Measurements from ENCODE around the gene PHLDA2. TPM values are rescaled to one million over a fixed set of nuclear protein-coding genes. Genes with fewer than 3 reads are reported as not detected.

The PHLDA2 gene
- total and polyA plus RNA-seq, 9 of the 15 experiments (the other 6 are each of a cell fraction or from before 2014, with no cell fraction given), result 0.43 to 42.4 (median 4.7) TPM

DNA sequence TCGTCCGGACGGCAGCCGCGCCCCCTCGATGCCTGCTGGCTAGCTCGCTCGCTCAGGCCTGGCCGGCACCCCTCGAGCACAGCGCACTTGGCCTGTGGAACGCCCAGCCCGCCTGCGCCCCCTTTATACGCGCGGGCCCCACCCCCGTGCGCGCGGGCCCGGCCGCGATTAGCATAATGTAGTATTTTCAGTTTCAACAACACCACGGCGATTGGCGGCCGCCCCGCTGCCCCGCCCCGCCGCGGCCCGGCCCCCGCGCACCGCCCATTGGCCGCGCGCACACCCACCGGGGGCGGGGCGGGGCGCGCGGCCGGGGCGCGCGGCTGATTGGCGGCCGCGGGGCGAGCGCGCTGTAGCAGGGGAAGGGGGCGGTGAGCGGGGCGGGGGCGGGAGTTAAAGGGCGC, 43.5 kb downstream of the PHLDA2 start, which contains the start of gene CDKN1C:
TSS of gene CDKN1C (minus strand) at position 98 of the 404 bp plus-strand sequence. CDS start 319 bp downstream, outside the sequence.
- in situ Hi-C loops (cut with MboI), result loop anchor here (5.0 kb wide), 1 partner anchor 353 kb away; no protein-coding TSS in a partner anchor
- POLR2A ChIA-PET, result interaction anchor here (0.6 to 2.0 kb wide), 6 partner anchors 40 to 354 kb away, joined by 3 to 10 read pairs (median 4); partner anchors contain the start of gene KCNQ1OT1
- no peaks in the 10 kb centered on the region for H3K9me3 ChIP-seq (replicated peaks; ENCODE audit: control insufficient read depth, insufficient read depth, low read depth, low read length)
- H3K27ac ChIP-seq (ENCODE audit: extremely low read depth, low read depth, low read length), result peak within 1 kb of the TSS; percentile 49; the same call in 2 of the 3 replicates
- H3K4me2 ChIP-seq (ENCODE audit: insufficient read depth, low read length), result peak within 1 kb of the TSS; percentile 90
- FAIRE-seq, result no peak
- H3K9ac ChIP-seq (ENCODE audit: insufficient read depth in 1 of 2, low read depth in 2 of 2, low read length in 2 of 2), result peak within 1 kb of the TSS; percentile 47 to 91; a peak in 3 of 4 replicates
- peaks cover 21 to 81% of the 10 kb centered on the region in 2 experiments for H3K4me1 ChIP-seq (replicated peaks in 1 of 2; ENCODE audit: control insufficient read depth in 2 of 2, insufficient read depth in 2 of 2, low read length in 2 of 2)
- WGBS (ENCODE audit: insufficient coverage, low coverage, missing lambda C conversion rate), result under 1% methylated on average over 26 of the region's 61 CpGs
- no peaks in the 10 kb centered on the region for H3K36me3 ChIP-seq (ENCODE audit: control insufficient read depth, insufficient read depth, low read length)
- H4K20me1 ChIP-seq (replicated peaks; ENCODE audit: control insufficient read depth, insufficient read depth, low read length), result no peaks in the 10 kb centered on the region
- ATAC-seq, result peak; percentile 82
- 0 out of 5 replicates have a peak, but pooled peaks cover 0 to 5% of the 10 kb centered on the region in 2 experiments for H3K27me3 ChIP-seq (ENCODE audit: control insufficient read depth in 2 of 2, insufficient read depth in 2 of 2, low read length in 2 of 2)
- CTCF ChIA-PET (ENCODE audit: low intra/inter-chr PET ratio), result interaction anchor here (1.3 to 10.6 kb wide), 2 partner anchors 322 to 352 kb away, joined by 4 to 228 read pairs; no protein-coding TSS in a partner anchor
- intact Hi-C loops (cut with micrococcal nuclease), result loop anchor here (5.0 to 10.0 kb wide), 2 partner anchors 188 to 321 kb away; partner anchors contain the start of gene KCNQ1OT1
- no peaks in the 10 kb centered on the region for H3K79me2 ChIP-seq (ENCODE audit: control insufficient read depth, insufficient read depth, low read length)
- peak within 1 kb of the TSS; percentile 59 for H3K4me3 ChIP-seq
- no TSS peak for BruUV-seq (replicated peaks)
- H2AFZ ChIP-seq (ENCODE audit: low read depth, low read length), result peak within 1 kb of the TSS; percentile 86
- no peaks in the 10 kb centered on the region for H3K9me1 ChIP-seq (ENCODE audit: control insufficient read depth, insufficient read depth, low read length)
- peak; percentile 93 to 97 (median 94) for DNase-seq (ENCODE audit: extremely low read depth in 1 of 4, low spot score in 3 of 4)
- TF ChIP-seq ZNF766 (CRISPR knock-in tag; conservative IDR thresholded peaks at IDR 0.05), result peak; percentile 62; the same call in 1 of the 2 replicates
- TF ChIP-seq POLR2B (IDR thresholded peaks at IDR 0.05; ENCODE audit: low read depth, partially characterized antibody), result peak; percentile 69
- TF ChIP-seq SRSF7 (optimal IDR thresholded peaks at IDR 0.05; ENCODE audit: low read depth, low read length), result no peak
- TF ChIP-seq RBFOX2 (IDR thresholded peaks at IDR 0.05; ENCODE audit: low read depth, low read length), result peak; percentile 88
- no peak for TF ChIP-seq SMC3 (conservative IDR thresholded peaks at IDR 0.05; ENCODE audit: insufficient read depth, low read depth, low read length)
- peak; percentile 60 for TF ChIP-seq CCNT2 (IDR thresholded peaks at IDR 0.05; ENCODE audit: borderline replicate concordance, extremely low read depth, insufficient read length, low read depth, low read length)
- peak; percentile 23 for TF ChIP-seq NFYB (IDR thresholded peaks at IDR 0.05; ENCODE audit: extremely low read depth, insufficient read length)
- peak; percentile 38; the same call in 1 of the 2 replicates for TF ChIP-seq ZBTB7A (IDR thresholded peaks at IDR 0.05; ENCODE audit: borderline replicate concordance, control insufficient read depth, low read depth, low read length)
- peak; percentile 97 for TF ChIP-seq POLR2G (IDR thresholded peaks at IDR 0.05; ENCODE audit: low read depth, low read length)
- peak; percentile 98 for TF ChIP-seq KDM5B (IDR thresholded peaks at IDR 0.05; ENCODE audit: insufficient replicate concordance, low read depth, low read length)
- TF ChIP-seq CXXC5 (CRISPR knock-in tag; IDR thresholded peaks at IDR 0.05), result peak; percentile 65
- no peak for TF ChIP-seq MYBL2 (IDR thresholded peaks at IDR 0.05; ENCODE audit: low read depth)
- TF ChIP-seq MYBL2 (CRISPR knock-in tag; IDR thresholded peaks at IDR 0.05; ENCODE audit: borderline replicate concordance), result no peak
- peak; percentile 87 for TF ChIP-seq MTA3 (IDR thresholded peaks at IDR 0.05; ENCODE audit: borderline replicate concordance)
- TF ChIP-seq, protein P1, sequence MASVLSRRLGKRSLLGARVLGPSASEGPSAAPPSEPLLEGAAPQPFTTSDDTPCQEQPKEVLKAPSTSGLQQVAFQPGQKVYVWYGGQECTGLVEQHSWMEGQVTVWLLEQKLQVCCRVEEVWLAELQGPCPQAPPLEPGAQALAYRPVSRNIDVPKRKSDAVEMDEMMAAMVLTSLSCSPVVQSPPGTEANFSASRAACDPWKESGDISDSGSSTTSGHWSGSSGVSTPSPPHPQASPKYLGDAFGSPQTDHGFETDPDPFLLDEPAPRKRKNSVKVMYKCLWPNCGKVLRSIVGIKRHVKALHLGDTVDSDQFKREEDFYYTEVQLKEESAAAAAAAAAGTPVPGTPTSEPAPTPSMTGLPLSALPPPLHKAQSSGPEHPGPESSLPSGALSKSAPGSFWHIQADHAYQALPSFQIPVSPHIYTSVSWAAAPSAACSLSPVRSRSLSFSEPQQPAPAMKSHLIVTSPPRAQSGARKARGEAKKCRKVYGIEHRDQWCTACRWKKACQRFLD (CRISPR knock-in tag; IDR thresholded peaks at IDR 0.05), result 0 out of 2 replicates have a peak, but pooled peaks have one; percentile 19
- peak; percentile 41 for TF ChIP-seq EGR1 (conservative IDR thresholded peaks at IDR 0.05)
- TF ChIP-seq NR2C2 (CRISPR knock-in tag; IDR thresholded peaks at IDR 0.05), result 0 out of 2 replicates have a peak, but pooled peaks have one; percentile 5
- TF ChIP-seq NR2C2 (tag; IDR thresholded peaks at IDR 0.05), result no peak
- peak; percentile 84 for TF ChIP-seq POLR2A (conservative IDR thresholded peaks at IDR 0.05)
- TF ChIP-seq, protein P2, sequence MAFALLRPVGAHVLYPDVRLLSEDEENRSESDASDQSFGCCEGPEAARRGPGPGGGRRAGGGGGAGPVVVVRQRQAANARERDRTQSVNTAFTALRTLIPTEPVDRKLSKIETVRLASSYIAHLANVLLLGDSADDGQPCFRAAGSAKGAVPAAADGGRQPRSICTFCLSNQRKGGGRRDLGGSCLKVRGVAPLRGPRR (CRISPR knock-in tag; IDR thresholded peaks at IDR 0.05), result no peak
- TF ChIP-seq HDAC1 (IDR thresholded peaks at IDR 0.05), result peak in 1 of 2 experiments; percentile 61; a peak in 1 of 4 replicates

Data from K562 (cell line).